Activated gamma-delta T cell (primary cell): ENCODE measurements around the gene LDLRAD2.
"Not testable (repeated sequence)": the region's sequence is repeated elsewhere in the genome, so short reads cannot be mapped to it uniquely, and the experiment has no call there.

Experiments used
- DNase-seq: peaks from one replicate; lab custom pipeline; 2025; lab: John Stamatoyannopoulos, UW

LDLRAD2 gene

GRCh38 chr1:21823980-21824702 is 12.1 kb downstream of the LDLRAD2 start:
- no peak for DNase-seq

- DNase-seq: no peak
These were observed 12.9 kb downstream of the LDLRAD2 start for GRCh38 chr1:21824926-21825325.

- no peak for DNase-seq
These were observed 13.3 kb downstream of the LDLRAD2 start for GRCh38 chr1:21825393-21825792.

- DNase-seq: not testable (repeated sequence)
These were observed 14.6 kb downstream of the LDLRAD2 start for GRCh38 chr1:21826694-21827093.

DNA sequence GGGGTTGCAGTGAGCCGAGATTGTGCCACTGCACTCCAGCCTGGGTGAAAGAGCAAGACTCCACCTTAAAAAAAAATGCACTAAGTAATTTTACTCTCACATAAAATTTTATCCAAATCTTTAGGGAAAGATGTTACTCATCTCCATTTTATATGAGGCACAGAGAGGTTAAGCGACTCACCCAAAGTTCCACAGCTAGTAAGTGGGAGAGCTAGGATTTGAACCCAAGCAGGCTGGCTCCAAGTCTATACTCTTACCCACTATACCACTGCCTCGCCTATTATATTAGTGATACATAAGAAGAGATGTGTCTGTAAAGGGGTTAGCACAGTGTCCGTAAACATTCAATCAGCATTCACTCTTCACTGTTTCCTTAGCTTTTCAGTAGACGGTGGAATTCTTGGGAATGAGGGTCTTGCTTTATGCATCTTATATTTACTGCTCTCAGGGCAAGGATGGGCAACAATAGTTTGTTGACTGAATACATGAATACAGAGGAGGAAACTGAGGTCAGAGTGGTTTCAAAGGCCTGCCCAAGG is 15.1 kb downstream of the LDLRAD2 start:
- no peak for DNase-seq

DNA sequence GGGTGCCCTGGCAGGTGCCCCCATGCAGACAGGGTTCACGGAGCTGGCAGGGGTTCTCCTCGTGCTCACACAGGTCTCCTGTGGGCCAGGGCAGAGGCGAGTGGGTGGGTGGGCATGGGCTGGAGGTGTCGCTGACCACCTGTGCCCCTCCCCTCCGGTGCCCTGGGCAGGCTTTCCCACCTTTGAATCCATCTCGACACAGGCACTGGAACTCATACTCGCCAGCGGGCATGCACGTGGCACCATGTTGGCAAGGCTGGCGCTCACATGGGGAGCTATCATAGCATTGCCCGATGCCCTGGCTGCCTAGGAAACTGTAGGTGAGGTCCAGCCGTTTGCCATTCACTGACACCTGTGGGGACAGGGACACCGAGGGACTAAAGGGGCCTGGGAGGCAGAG is 16.0 kb downstream of the LDLRAD2 start:
- no peak for DNase-seq

GRCh38 chr1:21828506-21829210 is 16.6 kb downstream of the LDLRAD2 start:
- no peak for DNase-seq

- DNase-seq: no peak
These were observed 17.2 kb downstream of the LDLRAD2 start for GRCh38 chr1:21829294-21829693.

DNA sequence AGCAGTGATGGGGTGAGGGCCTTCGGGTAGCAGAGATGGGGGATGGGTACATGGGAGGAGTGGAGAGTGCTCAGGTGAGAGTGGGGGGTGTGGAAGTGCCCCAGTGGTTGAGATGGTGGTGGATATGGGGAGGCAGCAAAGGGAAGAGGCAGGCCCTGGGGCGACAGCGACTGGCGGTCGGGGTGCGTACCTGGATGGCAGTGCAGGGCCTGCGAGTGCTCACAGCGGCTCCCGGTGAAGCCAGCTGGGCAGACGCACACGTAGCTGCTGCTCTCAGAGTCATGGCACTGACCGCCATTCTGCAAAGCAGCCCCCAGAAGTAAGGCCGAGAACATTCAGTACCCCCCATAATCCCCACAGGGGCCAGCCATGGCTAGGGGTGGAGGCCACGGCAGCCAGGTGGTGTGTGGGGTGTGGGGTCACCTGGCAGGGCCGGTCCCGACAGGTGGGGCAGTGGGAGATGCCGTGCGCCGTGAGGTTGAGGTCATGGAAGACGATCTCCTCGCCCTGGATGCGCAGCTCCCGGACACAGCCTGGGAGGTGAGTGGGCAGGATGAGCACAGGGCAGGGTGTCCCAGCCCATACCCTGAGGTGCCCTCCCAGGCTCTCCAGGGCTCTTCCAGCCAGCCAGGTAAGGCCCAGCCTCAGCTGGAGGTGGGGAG is 18.9 kb downstream of the LDLRAD2 start:
- DNase-seq: no peak

DNA sequence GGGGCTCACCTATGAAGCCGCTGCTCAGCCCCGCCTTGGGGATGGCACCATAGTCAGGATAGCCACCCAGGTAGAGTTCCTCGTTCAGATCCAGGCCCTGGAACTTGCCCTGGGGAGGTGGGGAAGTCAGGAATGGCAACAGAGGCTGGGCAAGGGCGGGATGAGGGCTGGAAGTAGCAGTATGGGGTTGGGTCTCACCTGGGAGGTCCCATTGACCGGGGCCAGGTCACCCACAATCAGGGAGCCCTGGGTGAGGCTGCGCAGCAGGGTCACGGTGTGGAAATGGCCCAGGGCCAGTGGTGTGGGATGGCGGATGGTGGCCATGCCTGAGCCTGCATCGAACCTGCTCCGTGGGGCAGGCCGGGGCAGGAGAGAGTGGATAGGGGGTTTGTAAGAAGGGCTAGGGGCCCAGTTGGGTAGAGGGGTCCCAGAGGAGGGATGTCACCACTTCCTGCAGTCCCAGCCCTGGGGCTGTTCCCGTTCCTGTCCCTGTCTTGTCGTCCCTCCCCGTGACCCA is 19.4 kb downstream of the LDLRAD2 start:
- DNase-seq: no peak

- no peak for DNase-seq
These were observed 21.4 kb downstream of the LDLRAD2 start for GRCh38 chr1:21833392-21833976.

DNA sequence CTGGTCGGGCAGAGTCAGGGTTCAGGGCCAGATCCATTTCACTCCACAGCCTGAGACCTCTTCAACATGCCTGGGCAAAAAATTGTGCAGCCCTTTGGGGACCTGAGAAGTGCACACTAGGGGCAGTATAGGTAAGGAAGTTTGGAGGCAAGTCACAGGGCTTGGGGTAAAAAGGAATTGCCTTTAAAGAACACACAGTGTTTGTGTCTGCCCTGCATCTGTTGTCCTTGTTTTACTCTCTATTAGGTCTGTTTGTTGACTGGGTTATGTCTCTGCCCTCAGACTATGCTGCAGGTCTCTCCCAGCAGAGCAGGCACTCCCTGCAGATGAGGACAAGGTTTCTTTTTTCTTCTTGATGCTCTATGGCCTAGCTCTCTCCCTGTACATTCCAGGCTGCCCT is 22.0 kb downstream of the LDLRAD2 start:
- DNase-seq: no peak

DNA sequence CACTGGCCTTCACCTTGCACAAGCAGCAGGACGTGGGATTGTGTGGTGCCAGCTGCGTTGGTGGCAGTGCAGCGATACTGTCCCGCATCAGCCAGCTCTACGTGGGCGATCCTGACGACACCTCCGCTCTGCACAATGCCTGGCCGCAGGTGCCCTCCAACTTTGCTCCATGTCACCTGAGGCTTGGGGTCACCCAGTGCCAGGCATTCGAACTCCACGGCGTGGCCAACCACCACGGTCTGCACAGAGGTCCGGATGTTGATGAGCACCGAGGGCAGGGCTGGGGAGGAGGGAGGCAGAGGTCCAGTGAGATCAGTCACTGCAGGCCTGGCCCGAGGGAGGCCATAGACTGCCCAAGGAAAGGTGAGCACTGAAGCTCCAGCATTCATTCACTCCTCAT is 22.6 kb downstream of the LDLRAD2 start:
- no peak for DNase-seq

GRCh38 chr1:21836010-21836409 is 23.9 kb downstream of the LDLRAD2 start:
- no peak for DNase-seq

DNA sequence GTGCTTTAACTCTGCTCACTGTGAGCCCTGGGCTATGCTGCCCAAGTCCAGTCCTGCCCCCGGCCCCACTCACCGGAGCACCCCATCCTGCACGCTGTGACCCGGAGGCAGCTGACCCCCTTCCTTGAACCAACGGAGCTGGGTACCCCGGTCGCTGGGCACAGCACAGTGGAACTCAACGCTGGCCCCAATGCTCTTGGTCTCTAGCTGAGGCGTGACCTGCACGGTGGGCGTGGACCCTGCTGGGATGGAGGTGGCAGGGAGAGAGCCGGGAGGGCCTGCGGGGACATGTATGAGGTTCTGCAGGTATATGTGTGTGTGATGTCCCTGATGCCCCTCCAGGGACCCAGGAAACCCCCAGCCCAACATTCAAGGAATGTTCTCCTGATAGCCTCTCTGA is 24.7 kb downstream of the LDLRAD2 start:
- no peak for DNase-seq

DNA sequence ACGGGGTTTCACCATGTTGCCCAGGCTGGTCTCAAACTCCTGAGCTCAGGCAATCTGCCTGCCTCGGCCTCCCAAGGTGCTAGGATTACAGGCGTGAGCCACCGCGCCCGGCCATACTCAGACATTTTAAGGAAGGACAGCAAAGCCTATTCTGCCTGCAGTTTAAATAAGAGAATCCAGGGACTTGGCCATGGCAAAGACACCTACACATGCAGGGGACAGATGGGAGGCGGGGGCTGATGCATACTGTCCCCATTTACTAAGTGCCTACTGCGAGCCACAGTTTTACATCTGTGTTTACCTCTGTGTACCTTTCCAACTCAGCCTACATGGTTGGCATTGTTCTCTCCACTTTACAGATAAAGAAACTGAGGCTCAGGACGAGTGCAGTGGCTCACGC is 25.4 kb downstream of the LDLRAD2 start:
- DNase-seq: no peak

DNA sequence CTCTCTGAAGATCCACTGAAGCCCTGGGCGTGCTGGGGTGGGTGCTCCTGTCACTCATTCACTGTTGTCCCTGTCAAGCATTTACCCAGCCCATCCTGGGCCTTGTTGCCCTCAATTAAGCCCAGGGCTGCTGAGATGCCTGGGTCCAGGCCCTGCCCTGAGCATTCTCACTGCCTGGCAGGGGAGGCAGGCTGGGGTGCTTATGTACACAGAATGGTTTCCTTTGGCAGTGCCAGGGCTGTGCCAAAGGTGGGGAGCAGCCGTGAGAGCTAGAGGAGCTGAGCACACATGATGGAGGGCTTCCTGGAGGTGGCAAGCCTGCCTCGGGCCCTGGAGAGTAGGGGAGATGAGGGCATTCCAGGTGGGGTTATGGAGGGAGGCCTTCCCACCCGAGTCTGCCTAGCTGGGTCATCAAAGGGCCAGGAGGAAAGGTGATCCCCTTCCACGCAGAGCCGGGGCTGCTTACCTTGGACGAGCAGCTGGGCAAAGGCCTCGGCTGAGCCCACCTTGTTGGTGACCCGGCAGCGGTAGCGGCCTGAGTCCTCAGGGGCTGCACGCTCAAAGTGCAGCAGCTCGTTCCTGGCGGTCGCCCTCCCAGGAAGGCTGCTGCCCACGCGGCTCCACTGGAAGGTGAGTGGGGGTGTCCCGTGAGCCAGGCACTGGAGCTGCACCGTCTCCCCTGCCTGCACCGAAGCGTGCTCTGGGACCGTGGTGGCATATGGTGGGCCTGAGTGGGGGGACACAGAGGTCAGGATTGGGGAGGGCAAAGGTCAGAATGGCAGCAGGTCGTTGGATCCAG is 26.5 kb downstream of the LDLRAD2 start:
- no peak for DNase-seq

DNA sequence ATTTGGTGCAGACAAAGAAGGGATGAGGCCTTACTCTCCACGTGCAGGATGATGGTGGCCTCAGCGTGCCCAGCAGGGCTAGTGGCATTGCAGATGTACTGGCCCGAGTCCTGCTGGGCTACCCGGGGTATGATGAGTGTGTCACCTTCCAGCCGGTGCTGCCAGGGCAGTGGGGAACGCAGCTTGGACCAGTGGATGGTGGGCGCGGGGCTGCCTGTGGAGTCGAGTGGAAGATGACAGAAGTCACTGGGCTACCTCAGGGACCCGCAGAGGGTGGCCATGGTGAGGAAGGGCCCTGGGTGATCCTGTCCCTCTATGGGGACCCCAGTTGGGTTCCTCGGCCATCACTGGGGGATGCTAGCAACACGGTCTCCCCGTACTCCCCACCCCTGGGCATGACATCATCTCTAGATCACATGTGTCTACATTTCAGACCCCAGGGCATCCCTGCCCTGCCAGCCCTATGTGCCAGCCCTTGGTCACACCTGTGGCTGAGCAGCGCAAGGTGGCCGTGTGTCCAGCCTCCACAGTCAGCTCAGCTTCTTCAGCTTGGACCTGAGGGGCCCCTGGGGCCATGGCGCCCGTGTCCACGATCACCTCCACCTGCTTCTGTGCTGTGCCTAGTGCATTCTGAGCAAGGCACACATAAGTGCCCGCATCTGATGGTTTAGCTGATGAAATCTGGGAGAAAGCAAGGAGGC is 27.4 kb downstream of the LDLRAD2 start:
- DNase-seq: no peak

DNA sequence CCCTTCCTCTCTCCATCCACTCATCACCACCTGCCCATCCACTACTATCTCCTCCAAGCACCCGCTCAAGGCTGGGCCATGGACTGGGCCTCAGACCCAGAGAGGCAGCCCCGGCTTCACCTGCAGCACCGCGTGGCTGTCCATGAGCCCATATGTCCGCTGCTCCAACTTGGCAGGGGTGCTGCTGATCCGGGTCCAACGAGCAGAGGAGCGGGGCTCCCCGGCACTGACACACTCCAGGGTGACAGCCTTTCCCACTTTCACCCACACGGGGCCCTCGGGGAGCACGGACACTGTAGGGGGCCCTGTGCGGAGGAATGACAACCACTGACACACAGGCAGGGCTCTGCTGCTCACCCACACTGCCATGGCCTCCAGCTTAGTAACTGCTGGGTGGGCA is 28.9 kb downstream of the LDLRAD2 start:
- DNase-seq: no peak

DNA sequence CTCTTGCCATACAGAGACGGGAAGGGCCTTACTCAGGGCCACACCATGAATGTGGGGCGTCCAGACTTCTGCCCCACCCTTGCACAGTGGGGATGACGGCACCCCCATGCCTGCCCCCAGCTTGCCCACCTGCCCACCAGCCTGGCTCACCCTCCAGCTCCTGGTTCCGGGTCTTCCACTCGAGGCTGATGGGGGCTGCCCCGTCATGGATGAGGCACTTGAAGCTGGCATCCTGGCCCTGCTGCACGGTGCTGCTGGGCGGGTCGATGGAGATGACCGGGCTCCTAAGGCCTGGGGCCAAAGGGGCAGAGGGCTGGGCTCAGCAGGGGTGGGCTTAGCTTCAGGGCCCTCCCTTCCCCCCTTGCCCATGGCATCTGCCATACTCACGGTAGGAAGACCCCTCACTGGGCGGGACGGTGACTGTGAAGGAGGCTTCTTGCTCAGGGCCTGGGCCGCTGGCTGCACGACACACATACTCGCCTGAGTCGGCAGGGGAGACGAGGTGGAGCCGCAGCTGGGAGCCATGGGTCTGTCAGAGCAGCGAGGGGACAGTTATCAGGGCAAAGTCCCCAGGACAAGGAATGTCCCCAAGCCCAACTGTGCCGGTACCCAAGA is 29.9 kb downstream of the LDLRAD2 start:
- DNase-seq: no peak
